Gastrocnemius medialis (tissue), 4 donors: ENCODE data around the gene PPP2R3B.

Source experiments
- POLR2A ChIP-seq, 2 donors: fragments of 450-650 bp; IDR thresholded peaks; one replicate each; pipeline ENCODE4 v1.6.1; 2017; ENCODE audit warnings: antibody characterized with exemption in 2 of 2, mild to moderate bottlenecking in 2 of 2, moderate library complexity in 2 of 2
- TF ChIP-seq, protein P1 (sequence below), 5 experiments: fragments of 450-650 bp in 3 of 5; fragments of 200-600 bp in 2 of 5; sonication (generic) in 2 of 5; IDR thresholded peaks in 4 of 5; conservative IDR thresholded peaks in 1 of 5; 1 replicate in 4 of 5; 2 replicates in 1 of 5; pipeline ENCODE4 v1.5.1; 2016 to 2019; ENCODE audit warnings: antibody characterized with exemption in 5 of 5, mild to moderate bottlenecking in 3 of 5, moderate library complexity in 3 of 5

DNA sequence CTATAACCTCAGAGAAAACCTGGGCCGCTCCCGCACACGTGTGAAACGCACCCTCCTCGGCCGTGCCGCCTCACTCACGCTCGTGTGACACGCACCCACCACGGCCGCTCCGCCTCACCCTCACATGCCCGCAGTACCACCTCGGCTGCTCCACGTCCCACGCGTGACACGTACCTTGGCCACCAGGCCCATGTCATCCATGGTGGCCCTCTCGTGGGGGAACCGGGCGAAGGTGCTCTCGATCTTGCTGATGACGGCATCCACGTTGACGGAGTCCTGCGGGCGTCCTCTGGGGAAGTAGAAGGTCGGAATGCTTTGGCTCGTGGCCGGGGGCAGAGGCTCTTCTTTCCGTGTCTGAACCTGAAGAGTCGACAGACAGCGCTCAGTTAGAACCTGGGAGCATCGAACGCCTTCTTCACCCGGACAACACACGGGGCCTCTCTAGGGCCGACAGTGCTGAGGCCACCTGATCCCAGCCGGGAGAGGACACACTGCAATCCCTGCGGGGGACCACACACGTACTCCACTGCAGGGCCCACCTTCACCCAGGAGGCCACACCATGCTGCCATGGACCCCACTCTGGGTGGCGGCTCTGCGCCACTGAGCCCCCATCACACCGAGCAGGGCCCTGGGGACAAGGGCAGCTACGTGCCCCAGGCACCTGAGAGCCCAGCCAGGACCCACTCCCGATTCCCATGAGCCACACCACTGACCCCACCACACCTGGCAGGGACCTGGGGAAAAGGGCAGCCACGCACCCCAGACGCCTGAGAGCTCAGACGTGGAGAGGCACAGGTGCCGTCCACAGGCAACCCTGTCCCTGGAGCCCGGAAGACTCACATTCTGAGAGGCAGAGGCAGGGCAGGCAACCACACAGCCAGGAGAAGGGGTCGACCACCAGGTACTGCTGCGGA lies 25.2 kb downstream of the PPP2R3B start:
- TF ChIP-seq, protein P1, sequence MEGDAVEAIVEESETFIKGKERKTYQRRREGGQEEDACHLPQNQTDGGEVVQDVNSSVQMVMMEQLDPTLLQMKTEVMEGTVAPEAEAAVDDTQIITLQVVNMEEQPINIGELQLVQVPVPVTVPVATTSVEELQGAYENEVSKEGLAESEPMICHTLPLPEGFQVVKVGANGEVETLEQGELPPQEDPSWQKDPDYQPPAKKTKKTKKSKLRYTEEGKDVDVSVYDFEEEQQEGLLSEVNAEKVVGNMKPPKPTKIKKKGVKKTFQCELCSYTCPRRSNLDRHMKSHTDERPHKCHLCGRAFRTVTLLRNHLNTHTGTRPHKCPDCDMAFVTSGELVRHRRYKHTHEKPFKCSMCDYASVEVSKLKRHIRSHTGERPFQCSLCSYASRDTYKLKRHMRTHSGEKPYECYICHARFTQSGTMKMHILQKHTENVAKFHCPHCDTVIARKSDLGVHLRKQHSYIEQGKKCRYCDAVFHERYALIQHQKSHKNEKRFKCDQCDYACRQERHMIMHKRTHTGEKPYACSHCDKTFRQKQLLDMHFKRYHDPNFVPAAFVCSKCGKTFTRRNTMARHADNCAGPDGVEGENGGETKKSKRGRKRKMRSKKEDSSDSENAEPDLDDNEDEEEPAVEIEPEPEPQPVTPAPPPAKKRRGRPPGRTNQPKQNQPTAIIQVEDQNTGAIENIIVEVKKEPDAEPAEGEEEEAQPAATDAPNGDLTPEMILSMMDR (IDR thresholded peaks at IDR 0.05 in 4 of 5, conservative IDR thresholded peaks at IDR 0.05 in 1 of 5), result no peak
- TF ChIP-seq POLR2A (IDR thresholded peaks at IDR 0.05), result no peak
